HUDEP-2 (cell line): Measurements from ENCODE around the gene LRRC3.

Source experiments
- DNase-seq, 76 experiments: peaks; one replicate each; lab custom pipeline; 2025; ENCODE audit not compliant: unreplicated experiment in 76 of 76; lab: John Stamatoyannopoulos, UW

The LRRC3 gene

DNA sequence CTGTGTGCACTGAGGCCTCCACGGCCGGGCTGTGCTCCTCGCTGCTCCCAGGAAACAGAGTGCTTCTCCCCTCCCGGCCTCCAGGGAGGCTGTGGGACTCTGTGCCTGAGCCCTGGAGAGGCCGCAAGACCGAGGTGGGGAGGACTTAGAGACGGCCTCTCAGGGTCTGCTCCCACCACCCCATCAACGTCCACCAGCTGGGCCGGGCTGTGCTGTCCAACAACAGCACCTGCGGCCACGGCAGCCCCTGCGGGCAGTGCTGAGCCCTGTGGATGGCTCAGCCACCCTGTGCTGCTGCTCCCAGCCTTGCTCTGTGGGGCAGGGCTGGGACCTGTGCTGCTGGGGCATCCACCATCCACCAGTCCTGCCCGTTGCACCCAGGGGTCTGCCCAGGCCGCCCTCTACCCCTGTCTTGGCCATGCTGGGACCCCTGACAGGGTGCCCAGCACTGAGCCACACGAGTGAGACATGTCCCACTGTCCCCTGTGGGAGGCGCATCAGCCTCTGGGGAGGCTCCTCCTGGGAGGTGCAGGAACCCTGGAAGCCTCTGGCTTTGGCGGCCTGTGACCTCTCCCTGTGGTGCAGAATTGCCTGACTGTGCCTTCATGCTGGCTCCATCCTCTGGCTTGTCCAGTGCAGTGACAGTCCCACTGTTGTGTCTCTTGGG, 31.2 kb upstream of the LRRC3 start:
- no peak for DNase-seq

DNA sequence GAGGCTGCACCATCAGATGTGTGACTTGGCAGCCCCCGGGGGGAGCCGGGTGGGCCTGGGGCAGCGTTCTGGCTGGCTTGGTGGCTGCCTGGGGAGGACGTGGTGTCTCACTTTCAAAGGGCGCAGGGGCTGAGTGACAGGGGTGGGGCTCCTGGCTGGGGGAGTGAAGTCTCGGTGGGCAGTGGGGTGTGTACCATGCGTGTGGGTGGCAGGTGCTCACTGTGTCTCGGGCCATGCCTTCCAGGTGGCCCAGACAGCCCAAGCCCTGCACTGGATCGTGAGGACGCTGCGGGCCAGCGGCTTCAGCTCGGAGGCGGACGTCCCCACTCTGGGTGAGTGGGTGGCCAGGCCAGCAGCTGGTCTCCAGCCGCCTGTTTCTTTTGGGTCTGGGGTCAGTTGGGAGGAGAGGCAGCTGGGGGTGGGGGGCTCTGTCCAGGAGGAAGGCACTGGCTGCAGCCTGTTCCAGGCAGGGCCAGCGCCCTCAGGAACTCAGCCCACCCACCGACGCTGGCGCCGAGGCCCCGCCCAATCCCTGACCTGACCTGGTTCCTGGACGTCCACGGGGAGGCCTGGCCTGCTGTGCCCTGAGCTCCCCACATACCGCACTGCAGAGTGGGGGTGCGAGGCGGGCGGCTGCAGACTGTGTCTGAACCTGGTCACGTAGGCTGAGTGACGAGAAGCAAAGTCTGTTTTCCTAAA, 30.6 kb upstream of the LRRC3 start:
- DNase-seq, result no peak

DNA sequence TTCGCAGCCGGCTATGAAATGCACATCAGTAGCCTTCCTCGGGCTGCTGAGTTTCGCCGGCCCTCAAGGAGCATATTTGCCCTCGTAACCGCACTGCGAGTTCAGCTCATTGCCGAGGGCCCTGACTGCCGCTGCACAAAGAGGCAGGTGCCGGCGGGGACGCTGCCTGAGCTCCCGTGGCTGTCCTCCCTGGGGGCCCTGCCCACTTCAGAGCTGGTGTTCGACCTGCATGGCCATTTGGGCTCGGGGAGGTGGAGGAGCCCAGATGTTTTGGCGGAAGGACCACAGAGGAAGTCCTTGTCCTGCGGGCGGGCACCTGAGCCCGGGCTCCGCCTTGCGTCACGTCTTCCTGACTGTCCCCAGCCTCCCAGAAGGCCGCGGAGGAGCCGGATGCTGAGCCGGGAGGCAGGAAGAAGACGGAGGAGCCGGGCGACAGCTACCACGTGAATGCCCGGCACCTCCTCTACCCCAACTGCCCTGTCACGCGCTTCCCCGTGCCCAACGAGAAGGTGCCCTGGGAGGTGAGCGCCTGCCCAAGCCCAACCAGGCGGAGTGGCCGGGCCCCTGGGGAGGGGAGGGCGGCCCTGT, 29.9 kb upstream of the LRRC3 start:
- no peak for DNase-seq

DNA sequence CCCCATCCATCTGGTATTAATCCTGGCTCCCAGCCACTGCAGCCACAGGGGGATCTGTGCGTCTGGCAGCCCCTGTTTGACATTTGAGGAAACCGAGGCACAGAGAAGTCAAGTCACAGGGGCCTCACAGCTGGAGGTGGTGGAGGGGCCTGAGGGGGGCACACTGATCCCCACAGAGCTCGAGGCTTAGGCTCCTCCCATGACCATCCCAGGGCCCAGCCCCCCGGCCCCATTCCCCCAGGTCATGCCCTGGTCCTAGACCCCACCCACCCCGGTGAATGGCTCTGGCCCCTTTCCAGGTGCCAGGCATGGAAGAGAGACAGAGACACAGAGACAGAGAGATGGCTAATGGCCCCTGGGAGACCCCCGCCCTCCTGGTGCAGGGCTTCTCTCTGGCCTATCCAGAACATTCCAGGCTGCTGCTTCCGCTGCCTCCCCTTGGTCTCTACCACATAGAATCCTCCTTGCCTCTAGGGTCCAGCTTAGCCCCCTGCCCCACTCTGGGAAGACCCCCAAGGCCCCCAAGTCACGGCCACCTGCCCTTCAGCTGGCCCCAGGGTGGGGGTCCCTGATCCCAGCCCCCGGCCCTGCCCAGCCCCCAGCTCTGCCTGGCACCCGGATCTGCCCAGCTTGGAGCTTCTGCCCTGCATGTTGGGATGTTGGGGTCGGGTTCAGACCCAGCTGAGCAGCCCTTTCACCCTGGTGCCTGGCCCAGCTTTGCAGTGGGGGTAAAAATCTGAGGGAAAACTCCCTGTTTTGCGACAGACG, 29.2 kb upstream of the LRRC3 start:
- no peak for DNase-seq

DNA sequence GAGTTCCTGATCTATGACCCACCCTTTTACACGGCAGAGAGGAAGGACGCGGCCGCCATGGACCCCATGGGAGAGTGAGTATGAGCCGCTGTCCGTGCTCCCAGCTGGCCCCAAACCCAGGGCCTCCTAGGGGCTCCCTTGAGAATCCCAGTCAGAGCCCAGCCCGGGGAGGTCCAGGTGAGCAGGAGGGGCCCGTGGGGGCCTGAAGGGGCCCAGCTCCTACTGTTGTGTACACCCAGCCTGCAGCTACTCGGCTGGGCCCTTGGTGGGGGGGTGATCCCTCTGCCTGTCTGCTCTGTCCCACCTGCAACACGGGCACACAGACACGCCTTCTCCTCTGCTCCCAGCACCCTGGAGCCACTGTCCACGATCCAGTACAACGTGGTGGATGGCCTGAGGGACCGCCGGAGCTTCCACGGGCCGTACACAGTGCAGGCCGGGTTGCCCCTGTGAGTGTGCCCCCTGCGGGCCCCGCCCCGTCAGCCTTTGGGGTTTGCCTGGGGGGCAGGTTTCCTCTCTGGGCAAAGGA, 28.6 kb upstream of the LRRC3 start:
- DNase-seq, result no peak

DNA sequence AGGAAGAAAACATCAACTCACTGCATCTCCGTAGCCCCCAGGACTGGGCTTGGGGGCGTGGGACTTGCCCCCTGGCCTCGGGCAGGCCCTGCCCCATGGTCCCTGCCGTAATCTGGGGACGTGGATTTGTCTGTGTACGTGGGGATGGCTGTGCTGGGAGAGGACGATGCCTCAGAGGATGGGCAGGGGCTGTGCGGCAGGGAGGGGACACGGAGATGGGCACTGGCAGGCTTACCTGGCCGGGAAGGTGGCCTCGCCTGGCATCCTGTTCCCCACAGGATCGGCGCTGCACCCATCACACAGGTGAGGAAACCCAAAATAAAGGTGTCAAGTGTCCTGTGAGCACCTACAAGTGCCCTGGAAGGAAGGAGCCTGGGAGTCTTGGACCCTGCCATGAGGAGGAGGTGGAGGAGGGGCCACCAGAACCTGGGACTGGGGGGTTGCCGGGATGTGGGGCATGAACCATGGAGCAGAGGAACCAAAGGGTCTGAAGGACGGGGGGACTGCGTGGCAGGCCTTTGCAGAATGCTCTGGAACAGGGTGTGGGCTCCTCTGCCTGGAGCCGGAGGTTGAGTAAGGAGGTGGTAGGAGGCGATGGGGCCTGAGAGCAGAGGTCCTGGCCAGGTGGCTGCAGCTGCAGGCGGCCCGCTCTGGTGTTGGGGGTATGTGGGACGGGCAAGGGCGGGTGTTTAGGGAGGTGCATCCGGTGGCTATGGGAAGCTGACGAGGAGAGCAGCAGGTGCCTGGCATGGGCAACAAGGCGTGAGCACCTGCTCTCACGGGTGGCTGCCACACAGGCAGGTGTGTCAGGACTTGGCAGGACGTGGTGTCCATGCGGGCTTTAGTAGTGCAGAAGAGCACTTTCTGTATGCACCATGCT, 27.8 kb upstream of the LRRC3 start:
- DNase-seq, result no peak

DNA sequence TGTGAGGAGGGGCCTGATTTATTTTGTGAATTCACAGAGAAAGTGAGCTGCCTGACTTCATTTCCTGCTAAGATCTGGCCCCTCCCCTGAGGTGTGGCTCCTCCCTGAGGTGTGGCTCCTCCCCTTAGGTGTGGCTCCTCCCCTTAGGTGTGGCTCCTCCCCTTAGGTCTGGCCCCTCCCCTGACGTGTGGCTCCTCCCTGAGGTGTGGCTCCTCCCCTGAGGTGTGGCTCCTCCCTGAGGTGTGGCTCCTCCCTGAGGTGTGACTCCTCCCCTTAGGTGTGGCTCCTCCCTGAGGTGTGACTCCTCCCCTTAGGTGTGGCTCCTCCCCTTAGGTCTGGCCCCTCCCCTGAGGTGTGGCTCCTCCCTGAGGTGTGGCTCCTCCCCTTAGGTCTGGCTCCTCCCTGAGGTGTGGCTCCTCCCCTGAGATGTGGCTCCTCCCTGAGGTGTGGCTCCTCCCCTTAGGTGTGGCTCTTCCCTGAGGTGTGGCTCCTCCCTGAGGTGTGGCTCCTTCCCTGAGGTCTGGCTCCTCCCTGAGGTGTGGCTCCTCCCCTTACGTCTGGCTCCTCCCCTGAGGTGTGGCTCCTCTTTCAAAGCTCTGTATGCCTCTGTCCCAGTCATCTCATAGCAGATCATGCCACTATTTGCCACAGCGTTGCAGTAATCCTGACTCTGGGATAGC, 26.9 kb upstream of the LRRC3 start:
- peak in 48 of 76 experiments; percentile 9 to 80 (median 45) for DNase-seq

DNA sequence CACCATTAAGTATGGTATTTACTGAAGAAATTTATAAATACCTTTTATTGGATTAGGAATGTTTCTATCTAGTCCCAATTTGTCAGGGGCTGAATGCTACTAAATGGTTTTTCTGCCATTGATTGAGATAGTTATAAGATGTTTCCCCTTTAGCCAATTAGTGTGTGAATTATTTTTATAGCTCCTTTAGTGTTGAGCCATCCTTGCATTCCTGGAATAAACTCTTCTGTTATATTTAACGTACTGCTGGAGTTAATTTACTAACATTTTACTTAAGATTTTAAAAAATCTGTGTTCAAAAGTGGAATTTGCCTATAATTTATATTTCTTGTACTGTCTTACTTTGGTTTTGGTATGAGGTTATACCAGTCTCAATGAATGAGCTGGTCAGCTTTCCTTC, 25.4 kb upstream of the LRRC3 start:
- no peak for DNase-seq

DNA sequence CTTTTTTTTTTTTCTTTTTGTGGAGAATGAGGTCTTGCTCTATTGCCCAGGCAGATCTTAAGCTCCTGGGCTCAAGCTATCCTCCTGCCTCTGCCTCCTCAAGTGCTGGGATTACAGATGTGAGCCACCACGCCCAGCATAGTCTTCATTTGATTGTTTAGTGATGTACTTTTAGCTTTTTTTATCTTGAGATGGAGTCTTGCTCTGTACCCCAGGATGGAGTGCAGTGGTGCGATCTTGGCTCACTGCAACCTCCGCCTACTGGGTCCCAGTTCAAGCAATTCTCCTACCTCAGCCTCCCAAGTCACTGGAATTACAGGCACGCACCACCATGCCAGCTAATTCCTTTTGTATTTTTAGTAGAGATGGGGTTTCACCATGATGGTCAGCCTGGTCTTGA, 24.0 kb upstream of the LRRC3 start:
- no peak for DNase-seq

DNA sequence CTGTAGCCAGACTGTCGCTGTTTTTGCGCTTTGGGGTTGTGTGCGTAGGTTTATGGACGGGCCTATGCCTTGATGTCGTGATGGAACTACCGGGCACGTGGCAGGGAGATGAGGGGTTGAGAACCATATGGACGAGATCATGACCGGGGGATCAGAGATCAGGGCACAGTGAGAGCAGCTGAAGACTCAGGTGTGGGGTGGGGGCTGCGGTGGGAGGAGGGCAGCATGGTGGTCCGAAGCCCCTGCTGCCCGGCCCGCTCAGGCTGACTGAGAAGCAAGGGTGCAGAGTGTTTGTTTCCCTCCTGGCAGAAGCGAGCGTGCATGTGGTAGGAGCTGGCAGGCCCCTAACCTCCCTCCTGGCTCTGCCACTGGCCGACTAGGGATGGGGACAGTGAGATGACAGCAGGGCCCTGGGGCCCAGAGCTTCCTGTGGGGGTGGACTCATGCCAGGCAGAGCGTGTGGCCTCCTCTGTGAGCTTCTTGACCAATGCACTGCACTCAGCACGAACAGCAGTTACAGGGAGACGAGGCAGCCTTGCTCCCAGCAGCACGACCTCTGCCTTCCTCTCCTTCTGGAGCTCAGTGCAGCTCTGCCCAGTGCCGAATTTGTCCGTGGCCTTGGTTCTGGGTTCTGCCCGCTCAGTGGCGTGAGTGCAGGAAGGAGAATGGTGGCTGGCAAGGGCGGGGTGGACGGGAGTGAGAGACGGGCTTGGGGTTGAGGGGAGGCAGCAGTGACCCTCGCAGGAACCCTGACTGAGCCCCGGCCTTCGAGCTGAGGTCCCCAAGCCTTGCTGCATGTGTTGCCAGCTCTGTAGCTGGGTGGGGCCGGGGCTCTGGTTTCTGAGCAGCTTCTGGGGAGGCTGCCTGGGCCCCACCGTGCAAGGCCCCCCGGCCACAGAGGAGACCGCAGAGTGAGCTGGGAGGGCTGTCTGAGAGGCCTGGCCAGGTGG, 22.2 kb upstream of the LRRC3 start:
- DNase-seq, result no peak

DNA sequence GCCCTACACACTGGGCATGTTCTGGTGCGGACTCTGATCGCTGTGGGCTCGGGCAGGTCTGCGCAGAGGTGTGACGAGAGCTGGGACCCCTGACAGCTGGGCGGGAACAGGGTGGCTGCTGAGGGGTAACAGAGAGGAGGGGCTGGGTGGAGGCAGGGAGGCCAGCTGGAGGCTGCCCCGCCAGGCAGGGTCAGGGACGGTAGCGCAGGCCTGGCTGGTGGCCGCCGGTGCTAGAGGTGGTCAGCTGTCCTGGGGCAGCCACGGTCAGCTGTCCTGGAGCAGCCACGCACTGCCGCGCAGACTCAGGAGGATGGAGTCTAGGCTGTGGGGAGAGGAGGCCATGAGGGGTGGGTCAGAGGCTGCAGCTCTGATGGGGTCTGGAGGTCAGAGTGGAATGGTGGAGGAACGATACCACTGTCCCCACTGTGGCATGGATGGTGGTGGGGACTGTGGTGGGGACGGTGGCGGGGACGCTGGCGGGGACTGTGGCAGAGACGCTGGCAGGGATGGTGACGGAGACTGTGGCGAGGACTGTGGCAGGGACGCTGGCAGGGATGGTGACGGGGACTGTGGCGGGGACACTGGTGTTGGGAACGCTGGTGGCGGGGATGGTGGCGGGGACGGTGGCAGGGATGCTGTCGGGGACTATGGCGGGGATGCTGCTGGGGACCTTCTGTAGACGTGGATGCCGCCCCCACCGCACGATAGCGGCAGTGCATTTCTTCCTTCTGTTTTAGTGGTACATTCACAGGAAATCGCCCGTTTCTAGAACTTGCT, 21.3 kb upstream of the LRRC3 start:
- DNase-seq, result no peak

DNA sequence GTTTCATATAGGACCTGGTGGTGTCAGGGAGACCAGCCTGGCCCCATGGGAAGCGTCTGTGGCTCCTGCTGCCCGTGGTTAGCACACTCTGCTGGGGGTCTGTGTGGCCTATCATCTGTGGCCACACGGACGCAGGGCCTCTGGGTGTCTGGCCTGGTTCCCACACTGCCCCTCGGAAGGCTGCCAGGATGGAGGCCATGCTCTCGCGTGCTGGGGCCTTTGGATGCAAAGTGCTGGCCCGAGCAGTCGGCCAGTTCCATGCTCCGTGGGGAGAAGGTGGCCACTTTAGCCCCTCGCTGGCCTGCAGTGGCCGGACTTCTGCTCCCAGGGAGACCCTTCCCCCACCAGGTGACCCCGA, 20.8 kb upstream of the LRRC3 start:
- DNase-seq, result no peak

DNA sequence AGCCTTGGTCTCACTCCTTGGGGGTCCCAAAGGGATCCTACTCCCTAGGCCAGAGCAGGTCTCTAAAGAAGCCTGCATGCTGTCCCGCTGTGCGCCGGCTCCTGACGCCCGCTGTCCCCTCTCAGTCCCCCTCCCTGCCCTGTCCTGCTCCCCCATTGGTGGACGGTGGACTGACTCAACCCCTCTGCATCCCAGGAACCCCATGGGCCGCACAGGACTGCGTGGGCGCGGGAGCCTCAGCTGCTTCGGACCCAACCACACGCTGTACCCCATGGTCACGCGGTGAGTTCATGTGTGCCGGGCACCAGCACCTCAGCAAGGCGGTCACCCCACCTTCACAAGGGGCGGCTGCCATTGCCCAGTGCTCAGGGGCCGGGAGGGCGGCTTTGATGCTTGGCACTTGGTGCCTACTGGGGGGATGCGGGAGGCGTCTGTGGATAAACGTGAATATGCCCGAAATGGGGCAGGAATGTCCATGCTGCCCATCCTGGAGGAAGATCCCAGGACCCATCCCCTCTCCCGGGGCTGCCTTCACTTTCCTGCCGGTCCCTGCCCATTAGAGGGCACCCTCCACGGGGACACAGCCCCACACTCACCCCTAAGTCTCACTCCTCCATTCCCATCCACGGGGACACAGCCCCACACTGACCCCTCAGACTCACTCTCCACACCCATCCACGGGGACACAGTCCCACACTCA, 20.2 kb upstream of the LRRC3 start:
- DNase-seq, result no peak

DNA sequence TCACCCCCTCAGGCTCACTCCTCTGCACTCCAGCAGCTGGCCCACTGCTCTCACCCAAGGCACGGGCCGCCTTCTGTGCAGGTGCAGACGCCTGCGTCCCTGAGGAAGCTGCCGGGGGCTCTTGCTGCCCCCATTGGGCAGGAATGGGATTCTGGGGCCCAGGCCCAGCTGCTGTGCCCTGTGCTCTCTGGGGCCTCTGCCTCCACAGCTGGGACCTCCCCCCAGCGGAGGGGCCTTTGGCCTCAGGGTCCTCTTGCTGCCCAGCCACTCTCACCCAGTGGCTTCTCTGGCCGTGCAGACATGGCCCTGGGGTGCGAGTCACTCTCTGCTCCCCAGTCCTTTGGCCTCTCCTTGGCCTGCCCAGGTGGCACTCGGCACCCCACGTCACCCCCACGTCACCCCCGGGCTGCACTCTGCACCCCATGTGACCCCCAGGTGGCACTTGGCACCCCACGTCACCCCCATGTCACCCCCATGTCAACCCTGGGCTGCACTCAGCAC, 19.1 kb upstream of the LRRC3 start:
- DNase-seq, result no peak

DNA sequence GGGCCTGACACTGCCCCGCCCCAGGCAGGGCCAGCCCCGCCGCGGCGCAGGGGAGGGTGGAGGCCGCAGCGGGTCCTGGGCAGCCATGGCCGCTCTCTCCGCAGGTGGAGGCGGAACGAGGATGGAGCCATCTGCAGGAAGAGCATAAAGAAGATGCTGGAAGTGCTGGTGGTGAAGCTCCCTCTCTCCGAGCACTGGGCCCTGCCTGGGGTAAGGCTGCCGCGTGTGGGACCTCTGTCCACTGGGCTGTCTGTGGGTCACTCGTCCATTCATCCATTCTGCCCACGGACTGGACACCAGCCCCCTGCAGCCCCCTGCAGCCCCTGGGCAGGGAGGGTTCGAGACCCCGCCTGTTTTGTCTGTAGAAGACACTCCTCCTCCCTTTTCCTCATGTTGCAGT, 18.4 kb upstream of the LRRC3 start:
- no peak for DNase-seq

DNA sequence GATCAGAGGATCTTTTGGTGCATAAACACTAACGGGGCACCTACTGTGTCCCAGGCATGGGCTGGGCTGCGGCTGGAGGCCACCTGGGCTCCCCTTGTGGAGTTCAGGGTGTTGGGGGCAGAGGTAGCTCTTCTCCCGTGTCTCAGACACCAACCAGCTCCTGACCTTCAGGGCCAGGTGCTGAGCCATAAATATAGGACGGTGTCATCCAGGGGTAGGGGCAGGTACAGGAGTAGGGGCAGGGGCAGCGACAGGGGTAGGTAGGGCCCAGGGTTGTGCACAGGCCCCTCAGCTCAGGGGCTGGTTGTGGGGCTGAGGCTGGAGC, 18.0 kb upstream of the LRRC3 start:
- DNase-seq, result no peak

DNA sequence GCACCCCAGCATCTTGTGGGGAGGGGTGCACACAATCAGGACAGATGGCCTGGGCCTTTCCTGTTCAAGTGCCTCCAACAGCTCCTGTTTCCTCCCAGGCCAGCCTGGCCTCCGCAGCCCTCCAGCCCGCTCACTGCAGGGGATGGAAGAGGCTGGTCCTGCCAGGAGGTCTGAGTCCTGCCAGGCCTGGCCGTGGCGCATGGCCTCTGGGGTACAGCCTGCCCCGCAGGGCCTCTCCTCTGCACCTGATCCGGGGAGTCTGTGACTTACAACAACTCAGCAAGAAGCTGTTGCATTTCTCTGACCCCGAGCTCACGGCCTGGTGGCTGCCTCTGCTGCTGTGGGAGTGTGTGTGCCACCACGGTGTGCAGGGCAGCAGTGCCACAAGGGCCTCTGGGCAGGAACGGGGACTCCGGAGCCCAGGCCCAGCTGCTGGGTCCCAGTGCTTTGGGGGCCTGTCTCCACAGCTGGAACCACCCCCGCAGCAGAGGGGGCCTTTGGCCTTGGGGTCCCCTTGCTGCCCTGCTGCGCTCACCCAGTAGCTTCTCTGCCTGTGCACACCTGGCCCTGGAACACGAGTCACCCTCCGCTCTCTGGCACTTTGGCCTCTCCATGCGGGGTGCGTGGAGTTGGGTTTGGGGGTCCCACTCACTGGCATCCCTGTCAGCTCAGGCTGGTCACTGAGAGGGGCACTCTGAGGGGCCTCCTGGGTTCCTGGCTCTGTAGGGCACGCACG, 17.4 kb upstream of the LRRC3 start:
- no peak for DNase-seq
